ENCODE data around the gene KRTAP25-1. TPM values are rescaled to one million over a fixed set of nuclear protein-coding genes. Genes with fewer than 3 reads are reported as not detected.

Gene KRTAP25-1
- total RNA-seq, 1 experiment from 2014 or later: not detected

DNA sequence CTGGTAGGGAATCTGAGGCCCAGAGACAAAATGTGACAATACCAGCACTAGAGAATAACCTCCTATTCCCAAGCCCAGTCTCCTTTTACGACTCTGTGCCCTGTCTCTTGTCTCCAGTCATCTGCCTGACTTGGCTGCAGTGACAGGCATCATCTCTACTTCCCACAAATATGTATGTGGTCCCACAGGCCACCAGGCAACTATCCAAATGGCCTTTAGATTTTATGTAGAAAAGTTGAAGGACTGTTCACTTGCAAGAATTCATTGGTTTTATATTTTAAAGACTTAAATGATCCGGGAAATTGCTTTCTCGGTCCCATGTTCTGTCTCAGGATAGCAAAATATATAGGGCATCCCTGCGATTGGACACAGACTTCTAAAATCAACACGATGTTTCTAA, 18.2 kb downstream of the KRTAP25-1 start:
- no peak for ATAC-seq
- Histone ChIP-seq H3K9me3 (ENCODE audit: control insufficient read depth, insufficient read depth, low read depth, low read length) (no peaks in the 10 kb centered on the region), H3K27me3 (ENCODE audit: control insufficient read depth, insufficient read depth, low read length) (no peaks in the 10 kb centered on the region), H3K36me3 (ENCODE audit: control insufficient read depth, insufficient read depth, low read length) (no peaks in the 10 kb centered on the region), H3K4me1 (ENCODE audit: control insufficient read depth, insufficient read depth, low read length) (no peaks in the 10 kb centered on the region), H3K27ac (ENCODE audit: low read length) (no peak overlapping the region), H3K4me3 (ENCODE audit: low read depth in 2 of 2, low read length in 2 of 2) (no peak overlapping the region)
- DNase-seq (ENCODE audit: low read depth, low spot score): no peak
- intact Hi-C loops (cut with micrococcal nuclease; ENCODE audit: unreplicated experiment) (no loop called here), in situ Hi-C loops (cut with HindIII; ENCODE audit: low pct_unique_long_range_greater_than_20kb, low sequenced_read_pairs) (no loop called here)
- CTCF ChIA-PET: no interaction called here
- no peak for TF ChIP-seq TCF7L2 (IDR thresholded peaks at IDR 0.05; ENCODE audit: low read depth, low read length)
- TF ChIP-seq CTCF (IDR thresholded peaks at IDR 0.05): no peak
- no peak for TF ChIP-seq SIN3A (IDR thresholded peaks at IDR 0.05; ENCODE audit: borderline replicate concordance, insufficient read depth, low read depth, low read length)
- no peak for TF ChIP-seq POLR2AphosphoS5 (IDR thresholded peaks at IDR 0.05; ENCODE audit: low read depth, low read length)
- TF ChIP-seq REST (IDR thresholded peaks at IDR 0.05; ENCODE audit: insufficient read depth in 1 of 2, low read depth in 2 of 2, low read length in 1 of 2): no peak
- POLR2A ChIA-PET: no interaction called here
- BruUV-seq (replicated peaks): no TSS peak

DNA sequence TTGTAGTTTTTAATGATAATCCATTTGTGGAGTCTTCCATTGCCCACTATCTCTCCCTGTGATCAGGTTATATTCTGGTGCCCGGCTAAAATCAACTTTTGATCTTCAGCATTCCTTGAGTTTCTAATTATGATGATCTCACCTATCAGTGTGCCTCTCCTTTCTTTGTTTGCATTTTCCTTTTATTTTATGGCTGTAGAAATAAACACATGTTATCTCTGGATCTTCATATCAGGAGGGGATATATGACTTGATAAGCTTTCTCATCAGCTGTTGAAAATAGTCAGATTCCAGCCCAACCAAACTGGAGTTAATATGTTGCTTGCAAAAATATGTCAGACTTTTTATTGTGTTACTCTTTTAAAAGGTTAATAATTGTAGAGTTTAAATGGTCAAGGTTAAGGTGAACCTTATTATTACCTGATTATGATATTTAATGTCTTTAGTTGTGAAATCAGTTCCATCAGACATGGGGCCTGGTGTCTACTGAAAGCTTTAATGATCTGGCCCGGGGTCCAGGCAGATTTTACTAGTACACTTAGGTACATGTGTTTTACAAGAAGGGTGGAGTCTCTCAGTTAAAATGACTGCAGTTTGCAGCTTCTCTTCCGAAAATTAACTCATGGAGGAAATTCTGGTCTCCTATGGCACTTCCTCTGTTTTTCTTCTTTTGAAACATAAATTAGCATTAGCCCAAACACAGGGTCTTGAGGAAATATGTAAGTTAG, 19.3 kb downstream of the KRTAP25-1 start:
- Histone ChIP-seq H3K36me3 (ENCODE audit: control insufficient read depth, insufficient read depth, low read length) (no peaks in the 10 kb centered on the region), H3K4me1 (ENCODE audit: control insufficient read depth, insufficient read depth, low read length) (no peaks in the 10 kb centered on the region), H3K4me3 (ENCODE audit: low read depth in 2 of 2, low read length in 2 of 2) (no peak overlapping the region), H3K27ac (ENCODE audit: low read length) (no peak overlapping the region), H3K27me3 (ENCODE audit: control insufficient read depth, insufficient read depth, low read length) (no peaks in the 10 kb centered on the region), H3K9me3 (ENCODE audit: control insufficient read depth, insufficient read depth, low read depth, low read length) (no peaks in the 10 kb centered on the region)
- BruUV-seq (replicated peaks): no TSS peak
- POLR2A ChIA-PET: no interaction called here
- CTCF ChIA-PET: no interaction called here
- TF ChIP-seq POLR2AphosphoS5 (IDR thresholded peaks at IDR 0.05; ENCODE audit: low read depth, low read length) (no peak), TCF7L2 (IDR thresholded peaks at IDR 0.05; ENCODE audit: low read depth, low read length) (no peak), REST (IDR thresholded peaks at IDR 0.05; ENCODE audit: insufficient read depth in 1 of 2, low read depth in 2 of 2, low read length in 1 of 2) (no peak), CTCF (IDR thresholded peaks at IDR 0.05) (no peak), SIN3A (IDR thresholded peaks at IDR 0.05; ENCODE audit: borderline replicate concordance, insufficient read depth, low read depth, low read length) (no peak)
- no peak for DNase-seq (ENCODE audit: low read depth, low spot score)
- intact Hi-C loops (cut with micrococcal nuclease; ENCODE audit: unreplicated experiment): no loop called here
- in situ Hi-C loops (cut with HindIII; ENCODE audit: low pct_unique_long_range_greater_than_20kb, low sequenced_read_pairs): no loop called here
- ATAC-seq: no peak

Measured in Panc1 (cell line).